Measurements from ENCODE around the gene UBAC1.

- no peak for TF ChIP-seq POLR2A (IDR thresholded peaks at IDR 0.05; ENCODE audit: low read depth, low read length)
- no peak for TF ChIP-seq POLR2AphosphoS5 (IDR thresholded peaks at IDR 0.05; ENCODE audit: low read depth, low read length)
Measured at GRCh38 chr9:135983208-135984071, 22.3 kb upstream of the UBAC1 start.

Measured in GM12892 (cell line).